ENCODE data around the gene WNT9A. TPM values are rescaled to one million over a fixed set of nuclear protein-coding genes. Genes with fewer than 3 reads are reported as not detected.

Gene WNT9A
- total RNA-seq, 1 donor from 2014 or later = 0.99 TPM

DNA sequence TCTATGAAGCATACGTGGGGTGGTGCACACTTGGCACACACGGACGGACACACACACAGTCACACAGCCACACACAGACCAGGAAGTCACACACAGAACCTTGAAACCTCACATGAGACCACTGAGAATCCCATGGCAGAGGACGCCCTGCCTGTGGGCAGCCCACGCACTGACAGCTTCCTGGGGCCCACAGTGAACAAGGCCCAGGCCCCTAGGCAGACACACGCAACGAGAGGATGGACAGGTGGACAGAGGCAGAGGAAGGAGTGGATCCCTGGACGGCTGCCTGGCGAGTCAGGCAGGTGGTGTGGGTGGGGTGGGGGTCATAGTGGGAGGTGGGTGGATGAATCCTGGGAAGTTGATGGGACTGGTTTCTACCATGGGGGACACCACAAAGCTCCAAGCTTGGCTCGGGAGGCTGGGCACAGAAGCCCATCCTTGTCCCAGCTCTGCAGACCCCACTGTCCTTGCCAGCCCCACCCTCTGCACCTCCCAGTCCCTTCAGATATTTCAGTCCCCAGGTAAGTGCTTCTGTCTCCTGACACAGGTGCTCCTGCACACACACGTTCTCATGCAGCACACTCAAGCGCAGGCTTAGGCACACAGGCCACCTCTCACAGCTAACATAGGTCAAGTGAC lies 49.1 kb downstream of the WNT9A start:
- no peak for DNase-seq (ENCODE audit: low read depth in 2 of 2)

DNA sequence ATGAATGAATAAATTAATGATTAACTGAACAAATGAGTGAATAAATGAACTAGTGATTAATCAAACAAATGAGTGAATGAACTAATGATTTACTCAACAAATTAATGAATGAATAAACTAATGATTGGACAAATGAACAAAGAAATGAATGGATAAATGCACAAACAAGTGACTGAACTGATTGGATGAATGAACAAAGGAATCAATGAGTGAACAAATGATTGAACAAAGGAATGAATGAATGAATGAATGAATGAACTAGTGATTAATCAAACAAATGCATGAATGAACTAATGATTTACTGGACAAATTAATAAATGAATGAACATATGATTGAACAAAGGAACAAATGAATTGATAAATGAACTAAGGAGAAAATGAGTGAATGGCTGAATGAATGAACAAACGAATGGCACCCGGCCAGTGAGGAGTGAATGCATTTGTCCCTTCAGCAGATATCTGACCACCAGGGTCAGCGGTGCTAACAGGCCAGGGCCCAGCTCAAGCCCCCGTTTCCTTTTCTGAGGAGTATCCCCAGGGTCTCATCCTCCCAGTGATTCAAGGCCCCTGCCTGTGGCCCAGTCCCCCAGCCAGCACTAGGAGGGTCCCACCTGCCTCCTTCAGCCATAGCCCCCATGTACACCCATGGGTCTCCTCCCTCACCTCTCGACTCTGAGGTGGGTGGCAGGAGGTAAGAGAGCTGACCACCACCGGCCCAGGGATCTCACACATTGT lies 49.9 kb downstream of the WNT9A start:
- DNase-seq (ENCODE audit: low read depth in 2 of 2) = no peak

DNA sequence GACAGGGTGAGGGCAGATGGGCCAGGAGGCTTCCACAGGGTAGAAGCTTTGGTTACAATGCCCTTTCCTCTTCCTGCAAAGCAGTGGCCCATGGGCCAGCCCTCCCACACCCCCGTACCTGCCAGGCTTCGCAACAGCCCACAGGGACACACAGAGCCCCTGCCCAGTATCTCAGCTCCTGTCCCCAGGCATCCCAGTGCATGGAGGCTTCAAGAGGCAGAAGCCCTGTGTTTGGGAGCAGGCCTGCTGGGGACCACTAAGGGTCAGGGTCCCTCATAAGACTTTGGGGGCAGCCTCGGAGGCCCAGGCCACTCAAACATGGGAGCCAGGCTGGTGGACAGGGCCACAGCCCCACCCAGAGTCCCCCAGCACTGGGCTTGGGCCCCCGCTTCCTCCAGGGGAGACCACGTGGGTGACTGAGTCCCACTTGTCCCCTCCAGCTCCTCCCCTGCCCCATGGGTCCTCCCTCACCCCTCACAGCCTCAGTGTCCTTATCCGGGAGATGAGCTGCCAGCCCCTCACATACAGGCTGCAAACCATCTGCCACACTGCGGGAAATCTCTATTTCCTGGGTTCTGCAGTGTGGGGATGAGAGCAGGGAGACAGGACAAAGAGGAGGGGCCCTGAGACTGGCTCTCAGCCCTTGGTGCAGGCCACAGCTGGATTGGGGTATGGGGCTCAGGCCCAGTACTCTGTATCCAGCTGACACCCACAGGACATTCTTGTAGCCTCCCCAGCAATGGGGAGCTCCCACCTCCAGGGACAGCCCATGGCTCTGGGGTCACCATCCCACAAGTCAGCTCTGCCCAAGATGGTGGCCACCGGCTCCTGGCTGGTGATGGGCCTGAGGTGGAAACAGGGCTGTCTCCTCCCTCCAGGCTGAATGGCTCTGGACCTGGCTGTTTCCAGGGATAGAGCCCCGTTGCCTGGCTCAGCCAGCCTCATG lies 50.7 kb downstream of the WNT9A start:
- DNase-seq (ENCODE audit: low read depth in 2 of 2) = no peak

DNA sequence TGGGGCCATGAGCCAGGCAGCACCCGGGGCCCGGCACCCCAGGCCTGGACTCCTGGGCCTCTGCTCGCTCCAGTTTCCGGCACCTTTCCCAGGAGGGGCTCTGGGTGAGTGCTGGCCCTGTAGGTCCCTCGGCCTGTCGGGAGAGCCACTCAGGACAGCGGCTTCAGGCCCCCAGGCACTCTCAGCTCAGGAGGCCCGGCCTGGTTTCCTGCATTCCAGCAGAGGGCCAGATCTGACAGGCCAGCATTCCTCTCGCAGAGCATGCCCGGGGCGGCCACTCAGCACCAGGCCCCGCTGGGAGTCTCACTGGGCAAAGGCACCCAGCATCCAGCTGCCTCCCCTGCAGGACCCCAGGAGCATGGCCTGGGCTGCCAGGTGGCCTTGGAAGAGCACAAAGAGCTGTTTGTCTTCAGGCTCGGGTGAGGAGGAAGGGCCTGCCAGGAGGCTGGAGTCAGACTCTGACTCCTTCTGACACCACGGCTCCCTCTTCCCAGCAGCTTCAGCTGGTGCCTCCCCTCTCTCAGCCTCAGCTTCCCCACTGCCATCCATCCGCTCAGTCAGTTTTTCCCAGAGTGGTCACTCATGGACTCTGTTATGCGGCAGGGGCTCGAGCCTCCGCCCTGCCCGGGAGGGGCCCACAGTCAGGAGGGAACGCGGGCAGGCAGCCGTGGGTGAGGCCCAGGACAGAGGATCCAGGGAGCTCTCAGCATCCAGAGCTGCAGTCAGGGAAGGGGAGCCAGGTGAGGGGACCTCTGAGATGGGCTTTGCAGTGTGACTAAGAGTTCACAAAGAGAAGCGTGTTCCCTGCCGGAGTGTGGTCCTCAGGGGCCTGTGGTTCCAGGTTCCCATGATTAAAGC lies 51.7 kb downstream of the WNT9A start:
- no peak for DNase-seq (ENCODE audit: low read depth in 2 of 2)

DNA sequence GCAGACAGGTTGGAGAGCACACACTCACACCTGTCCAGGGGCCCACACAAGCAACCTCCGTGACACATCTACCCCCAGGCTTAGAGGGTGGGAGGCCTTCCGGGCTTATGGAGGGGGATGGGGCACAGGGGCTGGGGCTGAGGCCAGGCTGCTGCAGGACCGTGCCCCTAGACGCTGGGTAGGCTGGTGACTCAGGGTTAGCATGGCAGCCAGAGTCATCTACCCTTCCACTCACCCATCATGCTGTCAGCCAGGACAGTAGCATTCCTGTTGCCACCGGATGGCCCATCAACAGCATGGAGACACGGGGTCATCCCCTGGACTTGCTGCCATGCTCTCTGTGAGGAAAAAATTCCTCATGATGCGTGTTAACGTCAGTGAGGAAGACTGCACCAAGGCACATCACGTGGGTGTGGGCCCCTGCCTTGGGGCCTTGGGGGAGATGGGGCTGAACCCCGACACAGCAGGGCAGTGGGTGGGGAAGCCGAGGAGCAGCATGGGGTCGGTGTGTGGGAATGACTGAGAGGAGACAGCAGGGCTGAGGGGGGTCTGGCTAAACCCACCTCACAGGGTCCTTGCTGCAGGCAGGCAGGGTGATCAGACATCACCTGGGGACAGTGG lies 52.8 kb downstream of the WNT9A start:
- DNase-seq (ENCODE audit: low read depth in 2 of 2) = no peak

DNA sequence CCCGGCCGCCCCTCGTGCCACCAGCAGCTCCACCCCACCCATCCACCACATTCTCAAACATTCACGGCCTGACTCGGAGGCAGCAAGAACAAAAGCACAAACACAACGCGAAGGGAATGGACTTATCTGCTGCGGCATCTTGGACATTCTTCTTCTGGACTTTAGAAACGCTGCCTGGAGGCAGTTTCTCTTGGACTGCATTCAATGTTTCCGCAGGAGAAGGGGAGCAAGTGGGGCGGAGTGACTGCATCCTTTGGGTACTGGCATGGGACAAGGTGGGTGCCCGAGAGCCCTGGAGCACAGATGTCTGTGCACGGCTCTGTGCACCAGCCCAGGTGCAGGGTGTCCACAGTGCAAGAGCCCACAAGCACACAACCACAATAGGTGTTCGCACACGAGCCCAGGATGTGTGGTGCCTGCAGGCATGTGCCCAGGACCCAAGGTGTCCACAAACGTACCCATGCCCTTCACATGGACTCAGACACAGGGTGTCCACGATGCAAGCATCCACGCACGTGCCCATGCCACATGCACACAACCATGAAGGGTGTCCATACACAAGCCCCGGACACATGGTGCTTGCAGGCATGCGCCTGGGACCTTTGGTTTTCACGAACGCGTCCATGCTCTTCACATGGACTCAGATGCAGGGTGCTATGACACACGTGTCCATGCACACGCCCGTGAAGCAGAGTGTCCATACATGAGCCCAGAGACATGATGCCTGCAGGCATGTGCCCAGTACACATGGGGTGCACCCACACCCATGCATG lies 53.6 kb downstream of the WNT9A start:
- DNase-seq (ENCODE audit: low read depth in 2 of 2) = no peak

DNA sequence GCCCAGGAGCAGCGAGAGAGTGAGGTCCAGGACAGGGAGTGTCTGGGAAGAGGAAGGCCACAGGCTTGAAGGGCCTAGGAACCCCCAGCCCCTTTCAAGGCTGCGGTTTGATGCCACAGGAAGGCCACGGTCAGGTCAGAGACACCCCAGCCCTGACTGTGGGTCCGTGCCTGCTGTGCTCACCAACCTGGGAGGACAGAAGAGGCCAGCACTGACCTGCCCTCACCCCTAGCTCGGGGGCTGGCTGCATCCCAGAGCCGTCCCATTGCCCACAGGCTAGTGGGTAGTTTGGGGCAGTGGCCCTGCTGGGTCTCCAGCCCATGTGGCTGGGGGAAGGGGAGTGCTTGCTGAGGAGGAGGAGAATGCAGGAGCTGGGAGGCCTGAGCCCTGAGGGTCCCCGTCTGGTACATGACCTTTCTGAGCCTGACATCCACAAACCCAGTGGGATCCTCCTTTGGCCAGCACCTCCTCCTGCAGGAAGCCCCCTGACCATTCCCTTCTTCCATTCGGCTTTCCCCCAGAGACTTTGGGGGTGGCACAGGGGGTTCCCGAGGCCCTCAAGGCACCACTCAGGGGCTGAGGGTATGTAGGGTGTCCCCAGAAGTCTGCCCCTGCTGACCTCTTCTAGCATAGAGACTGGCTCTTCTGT lies 54.3 kb downstream of the WNT9A start:
- no peak for DNase-seq (ENCODE audit: low read depth in 2 of 2)

DNA sequence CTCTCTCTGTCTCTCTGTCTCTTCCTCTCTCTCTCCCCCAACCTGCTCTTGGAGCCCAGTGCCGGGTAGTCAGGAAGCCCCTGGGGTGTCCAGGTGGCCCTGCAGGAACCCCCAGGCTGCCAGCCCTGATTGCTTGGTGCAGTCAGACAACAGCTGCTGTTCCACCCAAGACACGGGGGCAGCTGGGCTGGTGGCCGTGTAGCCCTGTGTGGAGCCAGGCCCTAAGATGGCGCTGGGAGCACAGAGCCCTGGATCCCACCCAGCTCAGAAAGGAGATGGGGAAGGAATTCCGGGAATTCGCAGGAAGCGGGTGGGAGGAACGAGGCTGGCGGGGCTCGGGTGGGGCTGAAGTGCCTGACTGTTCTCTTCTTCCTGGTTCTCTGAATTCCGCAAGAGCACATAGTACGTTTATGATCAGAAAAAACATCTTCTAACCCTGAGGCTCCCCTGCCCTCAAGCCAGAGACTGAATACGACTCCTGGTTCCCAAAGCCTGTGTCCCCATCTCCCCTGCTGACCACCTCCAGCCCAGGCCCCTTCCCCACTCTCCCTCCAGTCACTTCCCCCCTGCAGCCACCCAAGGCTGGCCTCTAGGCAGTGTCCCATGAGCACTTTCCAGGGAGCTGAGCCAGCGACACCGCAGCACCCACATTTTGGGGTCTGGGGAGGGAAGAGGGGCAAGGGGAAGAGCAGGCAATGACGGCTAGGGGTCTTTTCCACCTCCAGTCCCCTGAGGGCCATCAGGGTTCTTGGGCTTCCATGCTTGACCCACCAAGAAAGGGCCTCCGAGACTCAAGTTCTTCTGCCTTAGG lies 55.0 kb downstream of the WNT9A start:
- no peak for DNase-seq (ENCODE audit: low read depth in 2 of 2)

DNA sequence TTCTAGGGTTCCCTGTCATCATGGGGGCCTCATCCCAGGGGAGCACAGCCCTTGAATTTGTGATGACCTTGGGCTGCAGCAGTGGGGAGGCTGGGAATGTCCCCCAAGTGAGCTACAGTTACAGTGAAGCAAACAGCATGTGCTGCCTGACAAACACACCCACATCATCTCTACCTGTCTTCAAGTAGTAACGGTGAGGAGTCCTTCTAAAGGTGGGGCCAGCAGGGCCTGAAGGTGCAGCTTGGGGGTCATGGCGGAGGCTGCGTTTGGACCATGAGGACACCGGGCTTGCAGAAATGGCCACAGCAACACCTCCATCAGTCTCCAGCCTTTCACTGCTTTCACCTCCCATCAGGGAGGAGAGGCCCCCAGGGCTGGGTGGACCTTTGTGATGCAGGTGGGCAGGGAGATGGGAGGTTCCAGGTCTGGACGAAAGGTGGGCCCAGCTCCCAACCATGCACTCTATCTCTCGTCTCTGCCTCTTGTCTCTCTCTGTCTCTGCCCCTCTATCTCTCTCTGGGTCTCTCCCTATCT lies 55.7 kb downstream of the WNT9A start:
- DNase-seq (ENCODE audit: low read depth in 2 of 2) = no peak

DNA sequence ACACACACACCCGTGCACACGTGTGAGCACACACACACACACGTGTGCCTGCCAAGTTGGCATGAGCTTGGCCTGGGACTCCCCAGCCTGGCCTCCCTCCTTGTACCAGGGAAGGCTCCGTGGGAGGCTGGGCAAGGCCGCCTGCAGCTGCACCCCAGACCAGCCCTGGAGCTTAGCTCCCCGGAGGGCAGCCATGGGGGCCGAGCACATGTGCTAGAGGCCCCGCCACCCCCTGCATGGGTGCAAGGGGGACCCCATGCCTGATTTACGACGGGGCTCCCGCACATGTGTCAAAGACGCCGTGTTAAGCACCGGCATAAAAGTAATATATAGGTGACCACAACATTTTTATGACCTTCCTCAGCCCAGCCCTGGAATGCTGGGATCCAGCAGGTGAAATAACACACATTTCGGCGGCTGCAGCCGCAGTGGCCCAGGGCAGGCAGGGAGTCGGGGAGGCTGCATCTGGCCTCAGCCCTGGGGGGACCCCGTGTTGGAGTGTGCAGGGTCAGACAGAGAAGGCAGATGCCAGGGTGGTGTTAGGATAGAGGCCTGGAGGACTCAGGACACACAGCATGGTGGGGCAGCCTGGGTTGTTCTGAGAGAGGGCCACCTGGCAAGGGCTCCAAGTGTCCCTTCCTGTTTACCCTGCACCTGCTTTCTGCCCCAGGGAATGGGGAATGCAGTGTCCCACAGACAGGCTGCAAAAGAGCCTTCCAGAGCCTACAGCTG lies 56.3 kb downstream of the WNT9A start:
- DNase-seq (ENCODE audit: low read depth in 2 of 2) = no peak

DNA sequence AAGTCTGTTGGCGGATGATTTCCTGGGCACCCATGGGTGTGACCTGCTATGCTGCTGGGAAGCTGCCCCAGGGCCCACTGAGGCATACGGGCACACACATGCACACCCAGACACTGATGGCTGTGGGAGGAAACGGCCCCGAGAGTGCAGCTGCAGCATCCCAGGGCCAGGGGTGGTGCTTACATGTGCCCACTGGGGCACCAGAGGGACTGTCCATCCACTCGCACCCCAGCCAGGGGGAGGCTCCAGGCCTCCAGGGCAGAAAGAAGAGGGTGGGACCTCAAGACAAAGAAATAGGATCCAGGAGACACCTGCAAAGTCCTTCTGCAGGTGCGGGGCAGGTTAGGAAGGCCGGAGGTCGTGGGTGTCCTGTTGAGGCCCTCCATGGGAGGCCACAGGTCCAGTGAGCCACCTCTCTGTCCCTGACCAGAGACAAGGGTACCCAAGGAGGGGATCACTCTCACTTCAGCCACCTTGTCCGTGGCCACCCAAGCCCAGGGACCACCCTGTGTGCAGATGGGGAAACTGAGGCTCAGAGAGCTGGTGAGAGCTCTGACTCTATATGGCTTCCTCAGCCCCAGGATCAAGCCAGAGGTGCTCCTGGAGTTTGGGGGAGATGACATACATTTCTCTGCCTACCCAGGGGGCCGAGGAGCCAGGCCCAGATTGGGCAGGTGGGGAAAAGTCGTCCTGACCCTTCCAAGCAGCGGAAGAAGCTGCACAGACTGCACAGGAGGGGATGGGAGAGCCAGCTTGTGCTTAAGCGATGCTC lies 57.1 kb downstream of the WNT9A start:
- no peak for DNase-seq (ENCODE audit: low read depth in 2 of 2)

DNA sequence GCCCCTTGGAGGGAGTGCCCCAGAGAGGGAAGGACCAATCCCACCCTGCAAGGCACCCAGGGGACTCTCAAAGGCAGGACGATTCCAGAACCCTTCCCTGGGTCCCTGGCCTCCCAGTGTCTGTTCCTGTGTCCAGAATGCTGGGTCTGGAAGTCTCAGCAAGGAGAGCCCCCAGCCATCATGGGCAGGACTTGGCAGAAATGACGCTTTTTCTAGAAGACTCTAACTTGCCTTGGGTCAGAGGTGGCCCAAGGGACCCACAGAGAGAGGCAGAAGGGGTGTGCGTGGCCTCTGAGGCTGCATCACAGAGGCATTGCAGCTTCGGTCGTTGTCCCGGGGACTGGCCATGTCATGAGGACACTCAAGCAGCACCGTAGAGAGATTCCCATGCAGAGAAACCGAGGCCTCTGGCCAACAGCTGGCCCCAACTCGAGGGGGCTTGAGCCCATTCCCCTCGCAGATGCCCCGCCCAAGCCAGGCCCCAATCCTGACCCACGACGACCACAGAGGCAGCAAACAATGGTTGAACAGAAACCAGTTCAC lies 57.8 kb downstream of the WNT9A start:
- DNase-seq (ENCODE audit: low read depth in 2 of 2) = no peak

DNA sequence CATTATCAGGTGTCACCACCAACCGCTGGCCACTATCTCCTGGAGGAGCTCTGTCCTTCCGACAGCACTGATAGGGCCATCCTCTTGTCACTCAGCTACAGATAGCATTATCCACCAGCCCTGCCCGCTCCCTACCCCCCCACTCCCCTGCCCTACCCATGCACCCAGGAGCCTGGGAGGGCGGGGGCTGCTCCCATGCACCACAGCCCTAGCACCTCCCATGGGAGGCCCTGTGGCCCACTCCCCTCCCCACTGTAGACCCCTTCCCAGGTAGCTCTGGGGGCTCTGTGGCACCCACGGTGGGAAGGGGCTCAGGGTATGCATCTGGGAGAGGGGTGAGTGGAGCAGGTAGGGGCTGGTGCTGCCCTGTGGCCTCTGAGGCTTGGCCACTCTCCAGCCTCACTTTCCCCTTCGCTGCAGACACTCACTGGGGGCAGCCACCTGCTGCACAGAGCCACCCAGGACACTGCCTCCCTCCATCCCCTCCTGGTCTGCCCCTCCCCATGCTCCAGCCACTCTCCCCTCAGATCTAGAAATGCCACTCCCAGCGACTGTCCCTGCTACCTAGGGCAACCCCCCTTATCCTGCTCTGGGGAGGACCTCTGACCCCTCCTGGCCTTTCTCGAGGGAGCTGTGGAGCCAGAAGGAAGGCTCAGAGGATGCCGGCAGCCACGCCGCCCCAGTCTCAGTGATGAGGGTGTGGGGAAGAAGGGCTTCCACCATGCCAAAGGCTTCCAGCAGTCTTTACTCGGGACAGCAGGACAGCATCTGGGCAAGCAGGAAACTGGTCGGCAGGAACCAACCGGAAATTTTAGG lies 58.5 kb downstream of the WNT9A start:
- DNase-seq (ENCODE audit: low read depth in 2 of 2) = no peak

DNA sequence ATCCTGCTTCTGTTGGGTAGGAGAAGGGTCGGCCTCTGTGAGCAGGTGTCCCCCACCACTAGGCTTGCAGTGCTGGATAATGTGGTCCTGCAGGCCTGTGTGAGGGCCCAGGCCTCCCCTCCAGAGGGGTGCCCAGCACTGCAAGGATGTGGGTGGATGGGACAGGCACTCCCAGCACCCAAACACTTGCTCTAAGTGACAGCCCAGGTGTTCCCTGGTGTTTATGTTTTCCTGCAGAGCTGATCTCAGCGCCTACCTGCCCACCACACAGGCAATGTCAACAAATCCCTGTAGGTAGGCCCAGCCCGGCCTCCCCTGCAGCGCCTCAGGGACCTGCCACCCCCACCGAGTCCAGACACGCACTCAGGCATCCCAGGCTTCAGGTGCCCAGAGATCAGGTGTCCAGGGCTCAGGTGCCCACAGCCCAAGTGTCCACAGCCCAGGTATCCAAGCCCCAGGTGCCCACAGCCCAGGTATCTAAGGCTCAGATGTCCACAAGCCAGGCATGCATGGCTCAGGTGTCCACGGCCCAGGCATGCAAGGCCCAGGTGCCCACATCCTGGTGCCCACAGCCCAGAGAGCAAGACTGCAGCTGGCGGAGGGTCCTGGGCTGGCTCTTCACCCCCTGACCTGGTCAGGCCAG lies 59.2 kb downstream of the WNT9A start:
- no peak for DNase-seq (ENCODE audit: low read depth in 2 of 2)

DNA sequence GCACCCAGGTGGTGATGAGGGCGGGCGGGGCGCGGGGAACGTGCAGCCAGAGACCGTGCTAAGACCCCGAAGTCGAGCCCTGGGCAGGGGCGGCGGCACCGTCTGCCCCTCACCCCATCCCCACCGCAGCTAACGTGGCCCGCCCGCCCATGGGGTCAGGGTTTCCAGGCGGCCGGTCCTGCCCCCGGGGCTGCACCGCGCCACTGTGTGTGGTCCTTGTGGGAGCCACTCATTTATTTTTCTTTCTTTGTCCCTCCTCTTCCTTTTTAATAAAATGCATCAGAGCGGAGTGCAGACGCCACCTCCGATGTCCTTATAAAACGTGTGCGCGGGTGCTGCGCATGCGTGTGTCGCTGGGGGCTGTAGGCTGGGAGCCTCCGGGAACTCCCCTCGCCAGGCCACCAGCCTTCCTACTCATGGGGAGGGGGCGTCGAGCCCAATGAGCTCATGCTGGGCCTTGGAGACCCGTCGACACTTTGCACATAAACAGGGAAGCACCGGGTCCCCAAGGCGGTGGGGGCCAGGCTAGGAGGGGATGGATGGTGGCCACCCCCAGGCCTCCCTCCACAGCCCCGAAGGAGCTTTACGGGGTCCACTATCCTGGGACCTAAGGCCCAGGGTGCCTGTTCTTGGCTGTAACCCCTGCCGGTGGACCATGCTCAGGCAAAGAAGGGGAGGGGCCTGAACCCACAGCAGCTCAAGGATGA lies 59.9 kb downstream of the WNT9A start:
- peak in 1 of 2 donors; percentile 68 for DNase-seq (ENCODE audit: low read depth in 2 of 2)
